Colonic mucosa (tissue), 4 donors: ENCODE measurements around the gene ARHGAP15. TPM values are rescaled to one million over a fixed set of nuclear protein-coding genes. Genes with fewer than 3 reads are reported as not detected.

Experiments
- DNase-seq: peaks from one replicate; pipeline ENCODE4 v3.0.0-alpha.2; 2020
- H3K27ac ChIP-seq: fragments of 200-600 bp; one replicate; pipeline ENCODE4 v1.8.0; 2021
- H3K27me3 ChIP-seq: fragments of 200-600 bp; one replicate; pipeline ENCODE4 v1.8.0; 2021
- H3K36me3 ChIP-seq: fragments of 200-600 bp; one replicate; pipeline ENCODE4 v1.8.0; 2021
- H3K4me1 ChIP-seq: fragments of 200-600 bp; one replicate; pipeline ENCODE4 v1.8.0; 2021; ENCODE audit warnings: mild to moderate bottlenecking
- H3K4me3 ChIP-seq: fragments of 200-600 bp; one replicate; pipeline ENCODE4 v1.8.0; 2021
- H3K9ac ChIP-seq, 2 donors: one replicate each; pipeline ENCODE4 v1.7.0; 2013; ENCODE audit warnings: control low read depth in 2 of 2, low read depth in 2 of 2, low read length in 2 of 2
- H3K9me3 ChIP-seq: fragments of 200-600 bp; one replicate; pipeline ENCODE4 v1.8.0; 2021
- CTCF ChIP-seq: fragments of 200-600 bp; IDR thresholded peaks from one replicate; pipeline ENCODE4 v1.8.0; 2022; ENCODE audit warnings: antibody characterized with exemption, mild to moderate bottlenecking
- intact Hi-C: fragments of 100-400 bp; cut with DNase I; formaldehyde crosslinking; loops from one replicate; pipeline ENCODE4 v1.14.1; 2022
- total RNA-seq, 2 donors: library from RNA; stranded (reverse); fragmentation: NEBNext Ultra II Directional in 1 of 2; extraction: Animal tissue kit (Norgen Biotek cat#: 25700) in 1 of 2; gene quantifications; one replicate each; pipeline ENCODE4 v1.2.1, GENCODE V29; 2021
- donor health status: healthy.
- donor health status: DM: no; HTN: no; CAD: no.
- donor health status: DM: no; HTN: no; CAD: no.

ARHGAP15 gene
- total RNA-seq, 2 donors from 2014 or later = 1.6 to 3.7 TPM

GRCh38 chr2:143402451-143402850, 273.2 kb downstream of the ARHGAP15 start:
- H3K4me3 ChIP-seq = no peak overlapping the region
- H3K36me3 ChIP-seq = no peaks in the 10 kb centered on the region
- DNase-seq = no peak
- H3K27ac ChIP-seq = no peak overlapping the region
- no peaks in the 10 kb centered on the region for H3K9me3 ChIP-seq
- H3K4me1 ChIP-seq = no peaks in the 10 kb centered on the region
- TF ChIP-seq CTCF = no peak
- H3K9ac ChIP-seq = no peak overlapping the region
- no peaks in the 10 kb centered on the region for H3K27me3 ChIP-seq
- intact Hi-C loops = no loop called here

GRCh38 chr2:143410082-143410897, 281.1 kb downstream of the ARHGAP15 start:
- TF ChIP-seq CTCF = no peak
- H3K9ac ChIP-seq = no peak overlapping the region
- no peaks in the 10 kb centered on the region for H3K4me1 ChIP-seq
- no peaks in the 10 kb centered on the region for H3K9me3 ChIP-seq
- intact Hi-C loops = no loop called here
- H3K36me3 ChIP-seq = no peaks in the 10 kb centered on the region
- no peaks in the 10 kb centered on the region for H3K27me3 ChIP-seq
- no peak overlapping the region for H3K4me3 ChIP-seq
- DNase-seq = no peak
- H3K27ac ChIP-seq = no peak overlapping the region

GRCh38 chr2:143415571-143415970, 286.4 kb downstream of the ARHGAP15 start:
- Histone ChIP-seq H3K27ac (no peak overlapping the region), H3K9ac (no peak overlapping the region), H3K9me3 (no peaks in the 10 kb centered on the region), H3K27me3 (no peaks in the 10 kb centered on the region), H3K36me3 (no peaks in the 10 kb centered on the region), H3K4me3 (no peak overlapping the region), H3K4me1 (no peaks in the 10 kb centered on the region)
- intact Hi-C loops = no loop called here
- DNase-seq = no peak
- TF ChIP-seq CTCF = no peak

- no peak for TF ChIP-seq CTCF
- intact Hi-C loops = no loop called here
- DNase-seq = no peak
- Histone ChIP-seq H3K9ac (no peak overlapping the region), H3K4me3 (no peak overlapping the region), H3K4me1 (no peaks in the 10 kb centered on the region), H3K36me3 (no peaks in the 10 kb centered on the region), H3K27me3 (no peaks in the 10 kb centered on the region), H3K27ac (no peak overlapping the region), H3K9me3 (no peaks in the 10 kb centered on the region)
These were observed 288.2 kb downstream of the ARHGAP15 start for GRCh38 chr2:143417428-143417827.

- TF ChIP-seq CTCF = no peak
- Histone ChIP-seq H3K4me3 (no peak overlapping the region), H3K27me3 (no peaks in the 10 kb centered on the region), H3K4me1 (no peaks in the 10 kb centered on the region), H3K36me3 (no peaks in the 10 kb centered on the region), H3K27ac (no peak overlapping the region), H3K9me3 (no peaks in the 10 kb centered on the region), H3K9ac (no peak overlapping the region)
- DNase-seq = no peak
- intact Hi-C loops = no loop called here
These were observed 291.1 kb downstream of the ARHGAP15 start for GRCh38 chr2:143420313-143420712.
